Left lung (tissue), 10 donors: ENCODE results near the gene KCNJ18. TPM values are rescaled to one million over a fixed set of nuclear protein-coding genes. Genes with fewer than 3 reads are reported as not detected.
"Not testable (repeated sequence)": the region's sequence is repeated elsewhere in the genome, so short reads cannot be mapped to it uniquely, and the experiment has no call there.

ENCODE experiments used
- ATAC-seq: fragments of 200-7000 bp; cut with Tn5 transposase; one replicate; pipeline ENCODE4 v1.9.1; 2020; ENCODE audit warnings: moderate library complexity
- DNase-seq, 4 donors: peaks; one replicate each; pipeline ENCODE4 v3.0.0-alpha.2; 2013 to 2020
- H3K27ac ChIP-seq, 2 donors: fragments of 200-600 bp; sonication (generic) in 1 of 2; one replicate each; pipeline versions ENCODE4 v1.5.0 to v1.8.0; 2020 to 2021
- H3K27me3 ChIP-seq, 2 donors: fragments of 200-600 bp; sonication (generic) in 1 of 2; one replicate each; pipeline versions ENCODE4 v1.5.0 to v1.8.0; 2020 to 2021
- H3K36me3 ChIP-seq, 2 donors: fragments of 200-600 bp; sonication (generic) in 1 of 2; one replicate each; pipeline versions ENCODE4 v1.5.0 to v1.8.0; 2020 to 2021
- H3K4me1 ChIP-seq, 2 donors: fragments of 200-600 bp; one replicate each; pipeline ENCODE4 v1.8.0; 2021
- H3K4me3 ChIP-seq, 2 donors: fragments of 200-600 bp; sonication (generic) in 1 of 2; one replicate each; pipeline versions ENCODE4 v1.5.0 to v1.8.0; 2020 to 2021; ENCODE audit warnings: mild to moderate bottlenecking in 1 of 2
- H3K9me3 ChIP-seq, 2 donors: fragments of 200-600 bp; sonication (generic) in 1 of 2; one replicate each; pipeline versions ENCODE4 v1.5.0 to v1.8.0; 2020 to 2021
- intact Hi-C, 2 donors: fragments of 100-400 bp; cut with DNase I; formaldehyde crosslinking; loops; one replicate each; pipeline versions ENCODE4 v1.11.2 to v1.14.2; 2022
- polyA plus RNA-seq, 6 donors: library from polyadenylated mRNA; unstranded; fragments of 120-200 nt; gene quantifications; one replicate each; pipeline ENCODE4 v1.2.1, GENCODE V29; 2013; ENCODE audit not compliant: insufficient read length in 6 of 6
- total RNA-seq, 2 donors: library from RNA; stranded (reverse); fragmentation: NEBNext Ultra II Directional; extraction: Animal tissue kit (Norgen Biotek cat#: 25700); gene quantifications; one replicate each; pipeline ENCODE4 v1.2.1, GENCODE V29; 2021
- TF ChIP-seq, protein P1 (sequence below), 2 donors: fragments of 200-600 bp; sonication (generic) in 1 of 2; IDR thresholded peaks; one replicate each; pipeline versions ENCODE4 v1.5.0 to v1.8.0; 2021; ENCODE audit warnings: antibody characterized with exemption in 2 of 2
- donor health status: DM: no; HTN: yes; CAD: no.
- donor health status: DM: no; HTN: no; CAD: no.

KCNJ18 gene
- total and polyA plus RNA-seq, 8 donors = 0.07 TPM; not detected in 7

DNA sequence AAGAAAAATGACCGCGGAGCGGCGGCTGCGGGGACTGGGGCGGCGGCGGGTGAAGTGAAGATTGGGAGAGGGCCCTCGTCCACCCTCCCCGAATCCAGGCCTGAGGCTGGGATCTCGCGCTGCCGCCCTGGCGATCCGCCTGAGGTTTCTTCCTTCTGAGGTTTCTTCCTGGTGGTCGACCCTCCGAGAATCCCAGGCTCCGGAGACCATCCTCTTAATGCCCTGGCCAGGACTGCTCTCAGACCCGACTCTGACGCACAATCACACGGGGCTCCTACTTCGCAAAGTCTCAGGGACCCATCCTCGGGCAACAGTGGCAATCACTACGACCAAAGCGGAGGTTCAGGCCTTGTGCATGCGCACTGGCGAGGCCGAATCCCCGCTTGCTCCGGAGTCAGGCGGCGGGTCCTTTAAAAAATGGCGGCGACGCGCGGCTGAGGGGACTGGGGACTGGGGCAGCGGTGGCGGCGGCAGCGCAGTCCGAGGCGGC, 18.0 kb upstream of the KCNJ18 start:
- no peaks in the 10 kb centered on the region for H3K4me1 ChIP-seq
- DNase-seq (peak in 1 of 4 donors; percentile 83), ATAC-seq (no peak)
- no peak overlapping the region for H3K27ac ChIP-seq
- H3K27me3 ChIP-seq = no peaks in the 10 kb centered on the region
- H3K36me3 ChIP-seq = no peaks in the 10 kb centered on the region
- intact Hi-C loops = no loop called here
- no peak overlapping the region for H3K4me3 ChIP-seq
- TF ChIP-seq, protein P1, sequence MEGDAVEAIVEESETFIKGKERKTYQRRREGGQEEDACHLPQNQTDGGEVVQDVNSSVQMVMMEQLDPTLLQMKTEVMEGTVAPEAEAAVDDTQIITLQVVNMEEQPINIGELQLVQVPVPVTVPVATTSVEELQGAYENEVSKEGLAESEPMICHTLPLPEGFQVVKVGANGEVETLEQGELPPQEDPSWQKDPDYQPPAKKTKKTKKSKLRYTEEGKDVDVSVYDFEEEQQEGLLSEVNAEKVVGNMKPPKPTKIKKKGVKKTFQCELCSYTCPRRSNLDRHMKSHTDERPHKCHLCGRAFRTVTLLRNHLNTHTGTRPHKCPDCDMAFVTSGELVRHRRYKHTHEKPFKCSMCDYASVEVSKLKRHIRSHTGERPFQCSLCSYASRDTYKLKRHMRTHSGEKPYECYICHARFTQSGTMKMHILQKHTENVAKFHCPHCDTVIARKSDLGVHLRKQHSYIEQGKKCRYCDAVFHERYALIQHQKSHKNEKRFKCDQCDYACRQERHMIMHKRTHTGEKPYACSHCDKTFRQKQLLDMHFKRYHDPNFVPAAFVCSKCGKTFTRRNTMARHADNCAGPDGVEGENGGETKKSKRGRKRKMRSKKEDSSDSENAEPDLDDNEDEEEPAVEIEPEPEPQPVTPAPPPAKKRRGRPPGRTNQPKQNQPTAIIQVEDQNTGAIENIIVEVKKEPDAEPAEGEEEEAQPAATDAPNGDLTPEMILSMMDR (IDR thresholded peaks at IDR 0.05) = no peak
- H3K9me3 ChIP-seq = peaks cover 0 to 10% of the 10 kb centered on the region in 2 donors

DNA sequence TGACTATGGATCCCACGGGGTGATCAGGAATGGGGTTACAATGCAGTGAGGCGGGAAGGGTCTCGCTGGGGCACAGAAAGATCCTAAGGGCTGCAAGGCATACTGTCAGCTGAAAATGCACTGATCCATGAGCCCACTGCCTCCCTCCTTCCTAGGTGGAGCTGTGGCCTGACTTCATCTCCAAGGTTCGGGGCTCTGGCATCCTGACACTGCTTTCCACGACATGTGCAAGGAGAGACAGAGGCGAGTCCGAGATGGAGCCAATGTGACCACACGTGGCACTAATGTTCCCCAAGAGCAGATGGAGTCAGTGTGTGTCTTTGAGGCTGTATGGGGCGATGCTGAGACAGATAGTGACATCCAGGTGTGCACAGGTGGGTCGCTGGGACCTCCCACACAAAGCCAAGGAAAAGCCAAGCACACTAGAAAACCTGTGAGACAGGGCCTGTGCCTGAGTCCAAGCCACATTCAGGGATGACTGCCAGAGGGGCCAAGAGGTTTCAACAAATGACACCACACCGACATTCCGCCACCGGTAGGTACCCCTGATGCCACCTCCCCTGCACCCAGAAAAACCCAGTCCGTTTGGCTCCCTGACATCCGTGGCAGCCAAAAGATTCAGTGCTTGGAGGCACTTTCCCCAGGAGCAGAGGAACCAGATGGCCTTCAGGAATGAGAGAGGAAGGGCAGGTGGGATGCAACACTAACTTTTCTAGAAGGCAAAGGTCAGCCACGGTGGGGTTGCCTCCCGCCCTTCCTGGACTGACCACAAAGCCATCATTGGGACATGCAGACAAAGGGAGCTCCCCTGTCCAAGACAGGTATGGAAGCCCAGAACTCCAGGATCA, 17.2 kb upstream of the KCNJ18 start:
- intact Hi-C loops, DNase-seq, H3K27me3 ChIP-seq, H3K4me3 ChIP-seq, H3K36me3 ChIP-seq, H3K4me1 ChIP-seq, H3K27ac ChIP-seq, ATAC-seq: not testable (repeated sequence)
- H3K9me3 ChIP-seq = peaks cover 0 to 14% of the 10 kb centered on the region in 2 donors

DNA sequence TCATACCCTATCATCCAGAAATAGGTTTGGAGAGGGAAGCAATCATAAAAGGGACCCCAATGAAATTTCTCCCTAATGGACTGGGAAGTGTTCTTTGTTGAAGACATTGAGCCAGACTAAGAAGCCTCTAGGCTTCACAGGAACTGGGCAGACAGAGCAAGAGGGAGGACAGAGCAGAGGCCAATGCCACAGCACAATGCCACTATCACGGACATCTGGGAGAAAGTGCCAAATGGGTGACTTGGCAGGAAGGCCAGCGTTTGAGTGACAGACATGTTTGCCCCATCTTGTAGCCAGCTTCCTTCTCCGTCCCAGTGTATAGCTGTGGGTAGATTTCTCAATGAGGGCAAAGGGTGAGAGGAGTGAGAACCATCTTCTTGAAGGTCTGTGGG, 16.6 kb upstream of the KCNJ18 start:
- DNase-seq, H3K4me1 ChIP-seq, ATAC-seq, H3K36me3 ChIP-seq, intact Hi-C loops, H3K27ac ChIP-seq, H3K27me3 ChIP-seq, H3K4me3 ChIP-seq: not testable (repeated sequence)
- peaks cover 0 to 15% of the 10 kb centered on the region in 2 donors for H3K9me3 ChIP-seq

DNA sequence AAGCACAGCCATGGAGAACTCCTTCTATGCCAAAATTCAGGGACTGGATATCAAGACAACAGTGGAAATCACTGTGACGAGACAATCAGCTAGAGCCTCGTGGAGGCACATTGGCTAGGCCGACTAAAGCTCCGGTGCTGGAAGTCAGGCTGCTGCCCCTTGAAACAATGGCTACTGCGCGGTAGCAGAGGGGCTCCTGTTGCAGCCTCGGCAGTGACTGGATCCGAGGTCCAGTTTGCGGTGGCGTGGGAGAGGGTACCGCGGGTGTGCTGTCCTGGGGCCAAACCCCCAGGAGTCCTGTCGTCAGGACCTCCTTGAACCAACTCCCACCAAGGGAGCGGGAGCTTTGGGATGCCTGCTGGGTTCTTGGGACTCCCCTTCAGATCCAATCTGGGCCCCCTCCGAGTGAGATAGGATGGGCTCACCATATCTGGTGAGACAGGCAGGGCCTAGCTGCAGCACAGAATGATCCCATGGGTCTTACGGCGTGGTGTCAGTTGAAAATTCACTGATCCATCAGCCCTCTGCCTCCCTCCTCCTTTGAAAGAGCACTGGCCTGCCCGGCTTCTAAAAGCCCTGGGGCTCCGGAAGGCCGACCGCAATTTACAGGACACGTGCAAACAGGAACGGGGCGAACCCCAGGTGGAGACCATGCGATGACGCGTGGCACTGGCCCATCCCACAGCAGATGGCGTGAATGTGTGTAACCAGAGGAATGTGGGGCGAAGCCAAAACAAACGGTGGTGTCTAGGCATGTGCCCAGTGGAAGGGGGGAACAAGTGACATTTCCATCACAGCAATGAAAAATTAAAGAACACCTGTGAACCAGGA, 15.8 kb upstream of the KCNJ18 start:
- ATAC-seq (no peak), DNase-seq (peak in 1 of 4 donors; percentile 75)
- Histone ChIP-seq H3K9me3 (peaks cover 0 to 15% of the 10 kb centered on the region in 2 donors), H3K27me3 (no peaks in the 10 kb centered on the region), H3K36me3 (no peaks in the 10 kb centered on the region), H3K4me3 (no peak overlapping the region), H3K4me1 (no peaks in the 10 kb centered on the region), H3K27ac (no peak overlapping the region)
- TF ChIP-seq, protein P1 (IDR thresholded peaks at IDR 0.05) = no peak
- intact Hi-C loops = no loop called here

DNA sequence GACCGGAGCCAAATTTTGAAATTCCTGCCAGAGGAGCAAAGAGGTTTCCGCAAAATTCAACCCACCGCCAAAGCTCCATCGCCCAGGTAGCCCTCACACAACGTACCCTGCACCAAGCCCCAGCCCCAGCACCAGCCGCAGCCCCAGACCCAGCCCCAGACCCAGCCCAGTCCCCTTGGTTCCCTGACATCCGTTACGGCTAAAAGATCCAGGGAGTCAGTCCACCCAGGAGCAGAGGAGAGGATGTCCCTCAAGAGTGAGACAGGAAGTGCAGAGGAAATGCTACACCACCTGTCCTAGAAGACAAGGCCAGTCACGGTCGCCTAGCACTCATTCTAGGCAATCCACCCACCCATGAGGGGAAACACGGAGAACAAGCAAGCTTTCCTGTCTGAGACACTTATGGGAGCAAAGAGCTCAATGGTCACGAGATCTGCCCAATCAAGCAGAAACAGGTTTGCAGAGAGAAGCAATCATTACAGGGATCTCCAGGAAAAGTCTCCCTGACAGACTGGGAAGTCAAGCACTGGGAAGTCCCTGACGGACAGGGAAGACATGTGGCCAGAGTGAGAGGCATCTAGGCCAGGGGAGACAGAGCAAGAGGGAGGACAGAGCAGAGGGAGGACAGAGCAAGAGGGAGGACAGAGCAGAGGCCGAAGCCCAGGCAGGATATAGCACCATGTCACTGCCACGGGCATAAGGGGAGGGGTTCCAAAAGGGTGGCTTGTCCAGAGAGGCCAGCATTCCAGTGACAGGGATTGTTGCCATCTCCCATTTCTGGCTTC, 15.0 kb upstream of the KCNJ18 start:
- H3K4me3 ChIP-seq = no peak overlapping the region
- H3K36me3 ChIP-seq = no peaks in the 10 kb centered on the region
- TF ChIP-seq, protein P1 (IDR thresholded peaks at IDR 0.05) = no peak
- peaks cover 0 to 15% of the 10 kb centered on the region in 2 donors for H3K9me3 ChIP-seq
- ATAC-seq (no peak), DNase-seq (peak in 1 of 4 donors; percentile 68)
- no peak overlapping the region for H3K27ac ChIP-seq
- intact Hi-C loops = no loop called here
- H3K4me1 ChIP-seq = no peaks in the 10 kb centered on the region
- no peaks in the 10 kb centered on the region for H3K27me3 ChIP-seq
